ENCODE data around the gene UBE2V1.
A peak's percentile ranks its signal among the peaks of the same experiment; 100 is the strongest.

UBE2V1 gene

DNA sequence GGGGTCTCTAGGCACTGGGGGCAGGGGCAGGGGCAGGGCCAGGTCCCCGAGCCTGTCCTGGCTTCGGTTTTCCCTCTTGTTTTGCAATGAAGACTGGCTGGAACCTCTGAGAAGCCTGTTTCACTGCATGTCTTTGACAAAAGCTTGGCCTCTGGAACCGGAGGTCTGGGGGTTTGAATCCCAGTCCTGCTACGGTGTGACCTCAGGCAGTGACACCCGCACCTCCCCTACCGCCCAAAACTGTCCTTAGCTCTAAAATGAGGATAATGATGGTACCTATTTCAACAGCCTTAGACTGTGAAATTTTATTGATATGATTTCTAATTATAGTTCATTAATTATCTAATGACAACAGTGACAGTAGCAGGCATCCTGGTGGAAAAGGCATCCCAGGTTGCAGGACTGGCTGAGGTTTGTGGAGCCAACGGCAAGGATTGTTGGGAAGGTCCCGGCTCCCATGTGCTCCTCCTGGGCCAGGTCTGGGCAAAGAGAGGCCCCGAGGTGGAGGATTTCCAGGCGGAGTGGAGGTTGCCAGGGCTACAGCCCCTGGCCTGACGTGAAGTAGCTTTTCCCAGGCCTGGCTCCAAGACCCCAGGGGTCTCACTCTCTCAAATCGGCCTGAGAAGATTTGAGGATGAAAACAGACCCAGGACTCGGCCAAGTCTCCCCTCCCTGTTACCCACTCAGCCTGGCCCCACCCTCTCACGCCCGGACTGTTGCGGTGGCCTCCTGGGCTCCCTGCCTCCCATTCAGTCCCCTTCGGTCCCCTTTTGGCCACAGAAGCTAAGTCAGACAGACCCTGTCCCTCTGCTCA is 72.3 kb downstream of the UBE2V1 start:
- no peak for DNase-seq

GRCh38 chr20:50039706-50040431 is 73.1 kb downstream of the UBE2V1 start:
- no peak for DNase-seq

GRCh38 chr20:50038574-50038991 is 74.4 kb downstream of the UBE2V1 start:
- DNase-seq, result peak; percentile 100

DNA sequence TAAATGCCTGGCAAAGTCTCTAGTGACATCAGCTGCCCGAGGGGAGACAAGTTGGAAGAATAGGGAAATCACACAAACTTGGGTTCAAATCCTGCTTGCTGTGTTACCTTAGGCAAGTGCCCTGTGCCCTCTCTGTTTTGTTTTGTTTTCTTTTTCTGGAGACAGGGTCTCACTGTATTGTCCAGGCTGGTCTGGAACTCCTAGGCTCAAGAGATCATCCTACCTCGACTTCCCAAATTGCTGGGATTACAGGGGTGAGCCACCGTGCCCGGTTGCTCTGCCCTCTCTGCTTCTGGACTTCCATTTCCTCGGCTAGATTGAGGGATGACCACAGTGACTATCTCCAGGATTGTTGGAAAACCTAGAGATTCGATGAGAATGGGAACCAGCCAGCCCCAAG is 74.8 kb downstream of the UBE2V1 start:
- DNase-seq, result no peak

DNA sequence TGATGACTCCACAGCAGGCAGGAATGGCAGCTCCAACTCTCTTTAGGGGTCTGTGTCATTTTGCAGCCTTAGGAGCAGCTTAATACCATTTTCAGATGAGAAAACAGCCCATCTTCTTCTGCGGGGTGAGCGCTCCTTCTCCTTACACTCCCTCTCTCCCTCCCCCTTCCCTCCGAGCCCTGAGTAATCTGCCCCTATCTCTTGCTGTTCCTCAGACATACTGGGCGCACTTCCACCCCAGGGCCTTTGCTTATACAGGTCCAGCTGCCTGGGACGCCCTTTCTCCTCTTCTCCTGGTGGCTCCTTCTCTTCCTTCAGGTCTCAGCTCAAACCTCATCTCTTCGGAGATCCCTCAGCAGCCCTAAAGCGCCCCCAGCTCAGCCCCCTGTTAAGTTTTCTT is 75.4 kb downstream of the UBE2V1 start:
- no peak for DNase-seq

GRCh38 chr20:50037123-50037522 is 75.8 kb downstream of the UBE2V1 start:
- no peak for DNase-seq

GRCh38 chr20:50036703-50037102 is 76.2 kb downstream of the UBE2V1 start:
- DNase-seq, result no peak

- DNase-seq, result no peak
Observed at GRCh38 chr20:50034567-50035180, 78.3 kb downstream of the UBE2V1 start.

GRCh38 chr20:50032955-50033666 is 79.8 kb downstream of the UBE2V1 start:
- DNase-seq, result no peak
